ENCODE measurements around the gene USP3.

Gene USP3

GRCh38 chr15:63492541-63493077 lies 11.8 kb upstream of the USP3 start:
- Histone ChIP-seq H3K27me3 (no peaks in the 10 kb centered on the region), H3K4me1 (peaks cover 3% of the 10 kb centered on the region; the same call in 1 of the 2 replicates), H3K36me3 (no peaks in the 10 kb centered on the region), H3K4me3 (ENCODE audit: low read depth, low read length) (no peak overlapping the region), H3K9me3 (no peaks in the 10 kb centered on the region)
- no peak for DNase-seq
- TF ChIP-seq, protein P1, sequence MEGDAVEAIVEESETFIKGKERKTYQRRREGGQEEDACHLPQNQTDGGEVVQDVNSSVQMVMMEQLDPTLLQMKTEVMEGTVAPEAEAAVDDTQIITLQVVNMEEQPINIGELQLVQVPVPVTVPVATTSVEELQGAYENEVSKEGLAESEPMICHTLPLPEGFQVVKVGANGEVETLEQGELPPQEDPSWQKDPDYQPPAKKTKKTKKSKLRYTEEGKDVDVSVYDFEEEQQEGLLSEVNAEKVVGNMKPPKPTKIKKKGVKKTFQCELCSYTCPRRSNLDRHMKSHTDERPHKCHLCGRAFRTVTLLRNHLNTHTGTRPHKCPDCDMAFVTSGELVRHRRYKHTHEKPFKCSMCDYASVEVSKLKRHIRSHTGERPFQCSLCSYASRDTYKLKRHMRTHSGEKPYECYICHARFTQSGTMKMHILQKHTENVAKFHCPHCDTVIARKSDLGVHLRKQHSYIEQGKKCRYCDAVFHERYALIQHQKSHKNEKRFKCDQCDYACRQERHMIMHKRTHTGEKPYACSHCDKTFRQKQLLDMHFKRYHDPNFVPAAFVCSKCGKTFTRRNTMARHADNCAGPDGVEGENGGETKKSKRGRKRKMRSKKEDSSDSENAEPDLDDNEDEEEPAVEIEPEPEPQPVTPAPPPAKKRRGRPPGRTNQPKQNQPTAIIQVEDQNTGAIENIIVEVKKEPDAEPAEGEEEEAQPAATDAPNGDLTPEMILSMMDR (IDR thresholded peaks at IDR 0.05; ENCODE audit: low read depth, low read length), result no peak

GRCh38 chr15:63493436-63493835 lies 11.0 kb upstream of the USP3 start:
- no peaks in the 10 kb centered on the region for H3K9me3 ChIP-seq
- no peak for DNase-seq
- no peaks in the 10 kb centered on the region for H3K36me3 ChIP-seq
- no peaks in the 10 kb centered on the region for H3K27me3 ChIP-seq
- TF ChIP-seq, protein P1 (IDR thresholded peaks at IDR 0.05; ENCODE audit: low read depth, low read length), result no peak
- peaks cover 3% of the 10 kb centered on the region; the same call in 1 of the 2 replicates for H3K4me1 ChIP-seq
- no peak overlapping the region for H3K4me3 ChIP-seq (ENCODE audit: low read depth, low read length)

GRCh38 chr15:63494408-63494807 lies 10.0 kb upstream of the USP3 start:
- Histone ChIP-seq H3K9me3 (no peaks in the 10 kb centered on the region), H3K4me3 (ENCODE audit: low read depth, low read length) (no peak overlapping the region), H3K36me3 (no peaks in the 10 kb centered on the region), H3K4me1 (peaks cover 3% of the 10 kb centered on the region; the same call in 1 of the 2 replicates), H3K27me3 (no peaks in the 10 kb centered on the region)
- TF ChIP-seq, protein P1 (IDR thresholded peaks at IDR 0.05; ENCODE audit: low read depth, low read length), result no peak
- no peak for DNase-seq

GRCh38 chr15:63495343-63495742 lies 9.1 kb upstream of the USP3 start:
- no peak for DNase-seq
- Histone ChIP-seq H3K36me3 (no peaks in the 10 kb centered on the region), H3K27me3 (no peaks in the 10 kb centered on the region), H3K9me3 (no peaks in the 10 kb centered on the region), H3K4me1 (peaks cover 3% of the 10 kb centered on the region; the same call in 1 of the 2 replicates), H3K4me3 (ENCODE audit: low read depth, low read length) (no peak overlapping the region)
- TF ChIP-seq, protein P1 (IDR thresholded peaks at IDR 0.05; ENCODE audit: low read depth, low read length), result no peak

- no peaks in the 10 kb centered on the region for H3K36me3 ChIP-seq
- H3K27me3 ChIP-seq, result no peaks in the 10 kb centered on the region
- peaks cover 3% of the 10 kb centered on the region; the same call in 1 of the 2 replicates for H3K4me1 ChIP-seq
- no peaks in the 10 kb centered on the region for H3K9me3 ChIP-seq
- peak; percentile 40 for DNase-seq
- TF ChIP-seq, protein P1 (IDR thresholded peaks at IDR 0.05; ENCODE audit: low read depth, low read length), result no peak
- no peak overlapping the region for H3K4me3 ChIP-seq (ENCODE audit: low read depth, low read length)
These were observed 8.5 kb upstream of the USP3 start for GRCh38 chr15:63495780-63496488.

Data from BE2C (cell line).